Liver (tissue), 9 donors: Measurements from ENCODE around the gene CHIC2. TPM values are rescaled to one million over a fixed set of nuclear protein-coding genes. Genes with fewer than 3 reads are reported as not detected.

Experiments
- DNase-seq: peaks from one replicate; pipeline ENCODE4 v3.0.0-alpha.2; 2017; ENCODE audit warnings: low spot score
- H3K27ac ChIP-seq, 2 donors: one replicate each; pipeline ENCODE4 v1.7.0; 2013; ENCODE audit warnings: inconsistent platforms in 2 of 2, low read length in 2 of 2, control low read depth in 1 of 2, low read depth in 1 of 2, mild to moderate bottlenecking in 1 of 2
- H3K27me3 ChIP-seq, 4 donors: one replicate each; pipeline versions ENCODE4 v1.6.1 to v1.7.0; 2013; ENCODE audit warnings: low read length in 3 of 4, inconsistent platforms in 1 of 4, mild to moderate bottlenecking in 1 of 4, moderate library complexity in 1 of 4; ENCODE audit not compliant: control insufficient read depth in 4 of 4, insufficient read depth in 4 of 4
- H3K36me3 ChIP-seq, 4 donors: one replicate each; pipeline versions ENCODE4 v1.6.1 to v1.7.0; 2013; ENCODE audit warnings: low read length in 3 of 4, mild to moderate bottlenecking in 3 of 4, low read depth in 1 of 4, moderate library complexity in 1 of 4; ENCODE audit not compliant: control insufficient read depth in 4 of 4, insufficient read depth in 3 of 4
- H3K4me1 ChIP-seq, 4 donors: one replicate each; pipeline versions ENCODE4 v1.6.1 to v1.7.0; 2013; ENCODE audit warnings: low read length in 3 of 4, mild to moderate bottlenecking in 3 of 4, moderate library complexity in 1 of 4; ENCODE audit not compliant: control insufficient read depth in 4 of 4, insufficient read depth in 4 of 4
- H3K4me3 ChIP-seq, 3 donors: one replicate each; pipeline versions ENCODE4 v1.6.1 to v1.7.0; 2013; ENCODE audit warnings: low read length in 3 of 3, control low read depth in 1 of 3, low read depth in 1 of 3, mild to moderate bottlenecking in 1 of 3
- H3K9ac ChIP-seq, 2 donors: one replicate each; pipeline ENCODE4 v1.7.0; 2013; ENCODE audit warnings: low read length in 2 of 2, mild to moderate bottlenecking in 2 of 2, moderate library complexity in 2 of 2, control low read depth in 1 of 2, low read depth in 1 of 2
- H3K9me3 ChIP-seq, 4 donors: one replicate each; pipeline versions ENCODE4 v1.6.1 to v1.7.0; 2013; ENCODE audit warnings: low read length in 3 of 4; ENCODE audit not compliant: control insufficient read depth in 4 of 4
- CTCF ChIP-seq: fragments of 150-350 bp; IDR thresholded peaks from 2 replicates; pipeline ENCODE4 v1.5.1; 2017; ENCODE audit warnings: improper control_type of control experiment, low read depth, low read length; ENCODE audit not compliant: missing input control
- FOXA1 ChIP-seq: IDR thresholded peaks from 2 replicates; pipeline ENCODE4 v1.6.1; 2016; ENCODE audit warnings: antibody characterized with exemption
- GABPA ChIP-seq, 2 donors: IDR thresholded peaks in 1 of 2; conservative IDR thresholded peaks in 1 of 2; 2 replicates each; pipeline ENCODE4 v1.6.1; 2016; ENCODE audit warnings: antibody characterized with exemption in 2 of 2, mild to moderate bottlenecking in 1 of 2, moderate library complexity in 1 of 2
- HNF4A ChIP-seq, 2 donors: conservative IDR thresholded peaks; 2 replicates each; pipeline ENCODE4 v1.6.1; 2016; ENCODE audit warnings: antibody characterized with exemption in 2 of 2, mild to moderate bottlenecking in 2 of 2
- HNF4G ChIP-seq: IDR thresholded peaks from 2 replicates; pipeline ENCODE4 v1.6.1; 2016; ENCODE audit warnings: antibody characterized with exemption
- MAX ChIP-seq: IDR thresholded peaks from 2 replicates; pipeline ENCODE4 v1.6.1; 2016; ENCODE audit warnings: antibody characterized with exemption
- NR2F2 ChIP-seq: IDR thresholded peaks from 2 replicates; pipeline ENCODE4 v1.6.1; 2016; ENCODE audit warnings: antibody characterized with exemption
- REST ChIP-seq: IDR thresholded peaks from 2 replicates; pipeline ENCODE4 v1.6.1; 2016; ENCODE audit warnings: antibody characterized with exemption, mild to moderate bottlenecking
- TAF1 ChIP-seq: conservative IDR thresholded peaks from 2 replicates; pipeline ENCODE4 v1.6.1; 2016; ENCODE audit warnings: antibody characterized with exemption, mild to moderate bottlenecking
- YY1 ChIP-seq: IDR thresholded peaks from 2 replicates; pipeline ENCODE4 v1.6.1; 2016; ENCODE audit warnings: antibody characterized with exemption, mild to moderate bottlenecking
- ZBTB33 ChIP-seq: IDR thresholded peaks from 2 replicates; pipeline ENCODE4 v1.6.1; 2016; ENCODE audit warnings: antibody characterized with exemption
- WGBS: extraction: QIAGEN DNeasy Blood & Tissue Kit; methylation state at CpG from one replicate; pipeline ENCODE4 v1.1.7; 2013; 5-methylcytosine and 5-hydroxymethylcytosine counted together
- polyA plus RNA-seq, 2 donors: library from polyadenylated mRNA; stranded (reverse) in 1 of 2; unstranded in 1 of 2; fragments of 200-250 nt in 1 of 2; fragments of >200 nt in 1 of 2; fragmentation: Nextera tagmentation in 1 of 2; extraction: Ambion mirVana in 1 of 2; gene quantifications; one replicate each; pipeline versions ENCODE4 v1.2.1 to v1.2.3, GENCODE V29; 2013 to 2015
- total RNA-seq, 2 donors: library from RNA; depleted of rRNA; stranded (reverse); fragments of >200 nt; gene quantifications; one replicate each; pipeline ENCODE4 v1.2.3, GENCODE V29; 2014
- donor health status: healthy.
- donor health status: healthy.
- donor health status: healthy.
- donor health status: healthy.
- donor health status: healthy.

Gene CHIC2
- total and polyA plus RNA-seq, 4 donors: 9.3 to 26.2 (median 18.4) TPM

GRCh38 chr4:53991821-53992220, 72.6 kb downstream of the CHIC2 start (continued):
- TF ChIP-seq CTCF: no peak
- no peak for TF ChIP-seq TAF1
- TF ChIP-seq FOXA1: no peak
- TF ChIP-seq YY1: no peak

- H3K9ac ChIP-seq: no peak overlapping the region
- WGBS: 79% methylated on average over 4 of the region's 4 CpGs
- DNase-seq: no peak
- TF ChIP-seq HNF4A (conservative IDR thresholded peaks at IDR 0.05) (no peak), YY1 (no peak), ZBTB33 (no peak), CTCF (no peak), GABPA (IDR thresholded peaks at IDR 0.05 in 1 of 2, conservative IDR thresholded peaks at IDR 0.05 in 1 of 2) (no peak), MAX (no peak), HNF4G (no peak), NR2F2 (no peak), REST (no peak)
- no peak overlapping the region for H3K27ac ChIP-seq
- no peaks in the 10 kb centered on the region for H3K4me1 ChIP-seq
- no peaks in the 10 kb centered on the region for H3K9me3 ChIP-seq
- no peak overlapping the region for H3K4me3 ChIP-seq
- H3K36me3 ChIP-seq: no peaks in the 10 kb centered on the region
- no peaks in the 10 kb centered on the region for H3K27me3 ChIP-seq
Observed at GRCh38 chr4:53990641-53991040, 73.8 kb downstream of the CHIC2 start.
